OCI-LY1 (cell line): Measurements from ENCODE around the gene SC5D.

Experiments
- H2AFZ ChIP-seq: fragments of 200-600 bp; sonication (generic), shearing (Covaris generic); 2 replicates; pipeline ENCODE4 v1.6.0; 2014; ENCODE audit warnings: antibody characterized with exemption, mild to moderate bottlenecking, low read length
- H3F3A ChIP-seq: fragments of 200-600 bp; sonication (generic), shearing (Covaris generic); 2 replicates; pipeline ENCODE4 v1.6.0; 2014; ENCODE audit warnings: mild to moderate bottlenecking, antibody characterized with exemption, low read length, moderate library complexity; ENCODE audit not compliant: insufficient read depth
- H3K27ac ChIP-seq: fragments of 200-600 bp; sonication (generic); 2 replicates; pipeline ENCODE4 v1.5.1; 2014; ENCODE audit warnings: low read length, mixed run types, mild to moderate bottlenecking, low read depth; ENCODE audit not compliant: poor library complexity, severe bottlenecking
- H3K27me3 ChIP-seq: fragments of 200-600 bp; sonication (generic); 2 replicates; pipeline ENCODE4 v1.6.0; 2014; ENCODE audit warnings: antibody characterized with exemption, mild to moderate bottlenecking, low read length, moderate library complexity; ENCODE audit not compliant: insufficient read depth
- H3K36me3 ChIP-seq: fragments of 200-600 bp; sonication (generic); 2 replicates; pipeline ENCODE4 v1.6.1; 2014; ENCODE audit warnings: mild to moderate bottlenecking, antibody characterized with exemption, low read length, moderate library complexity, mixed read lengths; ENCODE audit not compliant: insufficient read depth
- H3K4me1 ChIP-seq: fragments of 200-600 bp; sonication (generic); 2 replicates; pipeline ENCODE4 v1.5.1; 2014; ENCODE audit warnings: mild to moderate bottlenecking, low read length, moderate library complexity; ENCODE audit not compliant: insufficient read depth, severe bottlenecking
- H3K4me2 ChIP-seq: fragments of 200-600 bp; sonication (generic), shearing (Covaris generic); 2 replicates; pipeline ENCODE4 v1.6.1; 2014; ENCODE audit warnings: low read length
- H3K4me3 ChIP-seq: fragments of 200-600 bp; sonication (generic); 2 replicates; pipeline ENCODE4 v1.5.1; 2014; ENCODE audit warnings: low read length, low read depth, mild to moderate bottlenecking, mixed read lengths; ENCODE audit not compliant: poor library complexity, severe bottlenecking
- H3K79me2 ChIP-seq: fragments of 200-600 bp; shearing (Covaris generic); 2 replicates; pipeline ENCODE4 v1.6.1; 2016; ENCODE audit warnings: mixed run types, low read length, mixed read lengths; ENCODE audit not compliant: insufficient read depth
- H3K9ac ChIP-seq: fragments of 200-600 bp; sonication (generic), shearing (Covaris generic); 2 replicates; pipeline ENCODE4 v1.6.1; 2014; ENCODE audit warnings: mild to moderate bottlenecking, low read length, mixed read lengths
- H3K9me2 ChIP-seq: fragments of 200-600 bp; sonication (generic), shearing (Covaris generic); 2 replicates; pipeline ENCODE4 v1.6.1; 2014; ENCODE audit warnings: low read depth, mild to moderate bottlenecking, low read length, mixed read lengths
- H3K9me3 ChIP-seq: fragments of 200-600 bp; shearing (Covaris generic); 2 replicates; pipeline ENCODE4 v1.6.1; 2014; ENCODE audit warnings: low read length, mixed read lengths
- H4K20me1 ChIP-seq: fragments of 200-600 bp; sonication (generic), shearing (Covaris generic); 2 replicates; pipeline ENCODE4 v1.6.0; 2016; ENCODE audit warnings: mild to moderate bottlenecking, low read length; ENCODE audit not compliant: insufficient read depth
- EZH2 ChIP-seq: fragments of 200-600 bp; sonication (generic), shearing (Covaris generic); IDR thresholded peaks from 2 replicates; pipeline ENCODE4 v1.8.0; 2017; ENCODE audit warnings: borderline replicate concordance, mixed run types, mild to moderate bottlenecking, antibody characterized with exemption, low read length, moderate library complexity, mixed read lengths
- TF ChIP-seq, protein P1 (sequence below): fragments of 200-600 bp; sonication (generic), shearing (Covaris generic); IDR thresholded peaks from 2 replicates; pipeline ENCODE4 v1.5.1; 2017; ENCODE audit warnings: mild to moderate bottlenecking, antibody characterized with exemption, low read length, moderate library complexity, mixed read lengths

SC5D gene

DNA sequence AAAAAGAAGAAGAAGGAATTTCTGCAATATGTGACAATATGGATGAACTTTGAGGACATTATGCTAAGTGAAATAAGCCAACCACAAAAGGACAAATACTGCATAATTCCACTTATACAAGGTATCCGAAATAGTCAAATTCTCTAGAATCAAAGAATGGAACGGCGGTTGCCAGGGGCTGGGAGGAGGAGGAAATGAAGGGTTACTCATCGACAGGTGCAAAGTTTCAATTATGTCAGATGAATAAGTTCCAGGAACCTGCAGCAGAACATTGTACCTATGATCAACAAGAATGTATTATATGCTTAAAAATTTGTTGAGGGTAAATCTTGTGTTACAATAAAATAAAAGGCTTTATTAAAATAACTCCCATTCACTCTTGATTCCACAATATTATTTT is 49.0 kb downstream of the SC5D start:
- H3K4me1 ChIP-seq, result peaks cover 28% of the 10 kb centered on the region
- H3K79me2 ChIP-seq, result no peaks in the 10 kb centered on the region
- TF ChIP-seq, protein P1, sequence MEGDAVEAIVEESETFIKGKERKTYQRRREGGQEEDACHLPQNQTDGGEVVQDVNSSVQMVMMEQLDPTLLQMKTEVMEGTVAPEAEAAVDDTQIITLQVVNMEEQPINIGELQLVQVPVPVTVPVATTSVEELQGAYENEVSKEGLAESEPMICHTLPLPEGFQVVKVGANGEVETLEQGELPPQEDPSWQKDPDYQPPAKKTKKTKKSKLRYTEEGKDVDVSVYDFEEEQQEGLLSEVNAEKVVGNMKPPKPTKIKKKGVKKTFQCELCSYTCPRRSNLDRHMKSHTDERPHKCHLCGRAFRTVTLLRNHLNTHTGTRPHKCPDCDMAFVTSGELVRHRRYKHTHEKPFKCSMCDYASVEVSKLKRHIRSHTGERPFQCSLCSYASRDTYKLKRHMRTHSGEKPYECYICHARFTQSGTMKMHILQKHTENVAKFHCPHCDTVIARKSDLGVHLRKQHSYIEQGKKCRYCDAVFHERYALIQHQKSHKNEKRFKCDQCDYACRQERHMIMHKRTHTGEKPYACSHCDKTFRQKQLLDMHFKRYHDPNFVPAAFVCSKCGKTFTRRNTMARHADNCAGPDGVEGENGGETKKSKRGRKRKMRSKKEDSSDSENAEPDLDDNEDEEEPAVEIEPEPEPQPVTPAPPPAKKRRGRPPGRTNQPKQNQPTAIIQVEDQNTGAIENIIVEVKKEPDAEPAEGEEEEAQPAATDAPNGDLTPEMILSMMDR, result no peak
- TF ChIP-seq EZH2, result no peak
- no peaks in the 10 kb centered on the region for H3K27me3 ChIP-seq
- H3K9me3 ChIP-seq, result no peaks in the 10 kb centered on the region
- no peaks in the 10 kb centered on the region for H3K36me3 ChIP-seq
- no peak overlapping the region for H3K27ac ChIP-seq
- no peak overlapping the region for H3K4me3 ChIP-seq
- no peak overlapping the region for H2AFZ ChIP-seq
- H3K4me2 ChIP-seq, result no peak overlapping the region
- no peaks in the 10 kb centered on the region for H3F3A ChIP-seq
- no peaks in the 10 kb centered on the region for H3K9me2 ChIP-seq
- no peaks in the 10 kb centered on the region for H4K20me1 ChIP-seq
- H3K9ac ChIP-seq, result no peak overlapping the region

DNA sequence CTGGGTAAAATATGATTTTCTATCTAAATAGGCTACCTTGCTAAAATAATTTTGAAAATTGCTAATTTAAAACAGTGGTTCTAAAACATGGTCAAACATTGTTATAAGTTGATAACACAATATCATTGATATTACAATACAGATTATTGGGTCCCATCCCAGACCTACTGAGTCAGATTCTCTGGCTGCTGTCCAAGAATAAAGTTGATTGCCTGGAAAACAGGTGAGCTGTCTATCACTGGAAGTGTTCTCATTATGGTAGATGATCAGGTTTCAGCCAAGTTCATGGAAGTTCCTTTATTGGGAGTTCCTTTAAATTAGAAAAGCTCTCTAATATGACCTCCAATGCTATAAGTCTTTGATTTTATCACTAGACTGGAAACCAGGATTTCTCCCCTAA is 52.3 kb downstream of the SC5D start:
- H3K4me1 ChIP-seq, result peaks cover 18% of the 10 kb centered on the region
- H3K9me2 ChIP-seq, result no peaks in the 10 kb centered on the region
- no peaks in the 10 kb centered on the region for H3F3A ChIP-seq
- no peaks in the 10 kb centered on the region for H3K9me3 ChIP-seq
- no peaks in the 10 kb centered on the region for H3K36me3 ChIP-seq
- no peak overlapping the region for H3K4me2 ChIP-seq
- H3K79me2 ChIP-seq, result no peaks in the 10 kb centered on the region
- H2AFZ ChIP-seq, result no peak overlapping the region
- H3K27me3 ChIP-seq, result no peaks in the 10 kb centered on the region
- no peak overlapping the region for H3K9ac ChIP-seq
- no peaks in the 10 kb centered on the region for H4K20me1 ChIP-seq
- no peak overlapping the region for H3K4me3 ChIP-seq
- TF ChIP-seq, protein P1, result no peak
- no peak for TF ChIP-seq EZH2
- H3K27ac ChIP-seq, result no peak overlapping the region

DNA sequence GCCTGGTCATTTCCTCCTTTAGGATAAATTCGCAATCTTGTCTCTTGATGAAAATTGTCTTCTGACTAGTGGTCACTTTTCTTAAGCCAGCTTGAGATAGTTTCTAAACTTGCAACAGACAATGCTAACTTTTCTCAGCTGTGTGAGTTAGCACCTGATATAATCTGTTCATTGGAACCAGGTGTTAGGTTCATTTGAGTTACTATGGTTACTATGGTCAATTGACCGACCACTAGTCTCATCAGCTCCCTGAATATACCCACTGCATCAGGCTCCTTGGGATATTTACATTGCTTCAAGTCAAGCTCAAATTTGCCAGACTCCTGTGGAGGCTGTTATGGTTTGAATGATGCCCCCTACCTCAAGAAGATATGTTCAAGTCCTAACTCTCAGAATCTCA is 54.5 kb downstream of the SC5D start:
- Histone ChIP-seq H3K4me1 (no peaks in the 10 kb centered on the region), H2AFZ (no peak overlapping the region), H4K20me1 (no peaks in the 10 kb centered on the region), H3K36me3 (no peaks in the 10 kb centered on the region), H3K4me2 (no peak overlapping the region), H3K27ac (no peak overlapping the region), H3K4me3 (no peak overlapping the region), H3K27me3 (no peaks in the 10 kb centered on the region), H3F3A (no peaks in the 10 kb centered on the region), H3K9me3 (no peaks in the 10 kb centered on the region), H3K79me2 (no peaks in the 10 kb centered on the region), H3K9me2 (no peaks in the 10 kb centered on the region), H3K9ac (no peak overlapping the region)
- TF ChIP-seq, protein P1, result no peak
- no peak for TF ChIP-seq EZH2
